ENCODE results near the gene LRRC49. TPM values are rescaled to one million over a fixed set of nuclear protein-coding genes. Genes with fewer than 3 reads are reported as not detected.

The LRRC49 gene
- total RNA-seq, 2 experiments from 2014 or later: not detected

- Mint-ChIP-seq H3K4me3 (no peak overlapping the region), H3K36me3 (ENCODE audit: low read depth) (no peaks in the 10 kb centered on the region), H3K27ac (no peak overlapping the region), H3K4me1 (no peaks in the 10 kb centered on the region), H3K9me3 (no peaks in the 10 kb centered on the region), H3K27me3 (peaks cover 25% of the 10 kb centered on the region)
- DNase-seq: no peak
- CTCF ChIA-PET: no interaction called here
- POLR2A ChIA-PET: no interaction called here
Measured at GRCh38 chr15:71088683-71089082, 196.1 kb downstream of the LRRC49 start.

- CTCF ChIA-PET: no interaction called here
- H3K4me3 Mint-ChIP-seq: no peak overlapping the region
- DNase-seq: no peak
- no peak overlapping the region for H3K27ac Mint-ChIP-seq
- H3K4me1 Mint-ChIP-seq: no peaks in the 10 kb centered on the region
- no peaks in the 10 kb centered on the region for H3K9me3 Mint-ChIP-seq
- POLR2A ChIA-PET: no interaction called here
- peaks cover 25% of the 10 kb centered on the region for H3K27me3 Mint-ChIP-seq
- H3K36me3 Mint-ChIP-seq (ENCODE audit: low read depth): no peaks in the 10 kb centered on the region
Measured at GRCh38 chr15:71089801-71090200, 197.2 kb downstream of the LRRC49 start.

- Mint-ChIP-seq H3K9me3 (no peaks in the 10 kb centered on the region), H3K36me3 (ENCODE audit: low read depth) (no peaks in the 10 kb centered on the region), H3K4me3 (no peak overlapping the region), H3K4me1 (no peaks in the 10 kb centered on the region), H3K27me3 (peaks cover 22% of the 10 kb centered on the region), H3K27ac (no peak overlapping the region)
- CTCF ChIA-PET: no interaction called here
- POLR2A ChIA-PET: no interaction called here
- no peak for DNase-seq
Measured at GRCh38 chr15:71091601-71092000, 199.0 kb downstream of the LRRC49 start.

GRCh38 chr15:71092056-71092600, 199.5 kb downstream of the LRRC49 start:
- H3K27me3 Mint-ChIP-seq: peaks cover 16% of the 10 kb centered on the region
- H3K36me3 Mint-ChIP-seq (ENCODE audit: low read depth): no peaks in the 10 kb centered on the region
- H3K27ac Mint-ChIP-seq: no peak overlapping the region
- DNase-seq: no peak
- CTCF ChIA-PET: no interaction called here
- POLR2A ChIA-PET: no interaction called here
- no peaks in the 10 kb centered on the region for H3K4me1 Mint-ChIP-seq
- H3K4me3 Mint-ChIP-seq: no peak overlapping the region
- no peaks in the 10 kb centered on the region for H3K9me3 Mint-ChIP-seq

- H3K4me1 Mint-ChIP-seq: no peaks in the 10 kb centered on the region
- ChIA-PET POLR2A (no interaction called here), CTCF (no interaction called here)
- no peaks in the 10 kb centered on the region for H3K36me3 Mint-ChIP-seq (ENCODE audit: low read depth)
- peaks cover 6% of the 10 kb centered on the region for H3K27me3 Mint-ChIP-seq
- DNase-seq: no peak
- H3K9me3 Mint-ChIP-seq: no peaks in the 10 kb centered on the region
- H3K27ac Mint-ChIP-seq: no peak overlapping the region
- H3K4me3 Mint-ChIP-seq: no peak overlapping the region
Measured at GRCh38 chr15:71093054-71094024, 200.7 kb downstream of the LRRC49 start.

GRCh38 chr15:71094137-71094536, 201.5 kb downstream of the LRRC49 start:
- H3K27ac Mint-ChIP-seq: no peak overlapping the region
- H3K9me3 Mint-ChIP-seq: no peaks in the 10 kb centered on the region
- no peak for DNase-seq
- H3K4me3 Mint-ChIP-seq: no peak overlapping the region
- no peaks in the 10 kb centered on the region for H3K4me1 Mint-ChIP-seq
- no peaks in the 10 kb centered on the region for H3K36me3 Mint-ChIP-seq (ENCODE audit: low read depth)
- CTCF ChIA-PET: no interaction called here
- no peaks in the 10 kb centered on the region for H3K27me3 Mint-ChIP-seq
- POLR2A ChIA-PET: no interaction called here

- Mint-ChIP-seq H3K4me1 (no peaks in the 10 kb centered on the region), H3K27ac (no peak overlapping the region), H3K4me3 (no peak overlapping the region), H3K27me3 (peaks cover 2% of the 10 kb centered on the region), H3K9me3 (no peaks in the 10 kb centered on the region), H3K36me3 (ENCODE audit: low read depth) (no peaks in the 10 kb centered on the region)
- POLR2A ChIA-PET: no interaction called here
- CTCF ChIA-PET: interaction anchor here (0.9 kb wide), 1 partner anchor 34 kb away, joined by 3 read pairs; no protein-coding TSS in a partner anchor
- DNase-seq: no peak
Measured at GRCh38 chr15:71096676-71097075, 204.1 kb downstream of the LRRC49 start.

- Mint-ChIP-seq H3K4me3 (no peak overlapping the region), H3K9me3 (no peaks in the 10 kb centered on the region), H3K36me3 (ENCODE audit: low read depth) (no peaks in the 10 kb centered on the region)
Measured at GRCh38 chr15:71097890-71098289, 205.3 kb downstream of the LRRC49 start.

GRCh38 chr15:71098920-71099319, 206.3 kb downstream of the LRRC49 start:
- Mint-ChIP-seq H3K9me3 (no peaks in the 10 kb centered on the region), H3K4me1 (no peaks in the 10 kb centered on the region), H3K36me3 (ENCODE audit: low read depth) (no peaks in the 10 kb centered on the region), H3K27me3 (peaks cover 2% of the 10 kb centered on the region), H3K27ac (no peak overlapping the region), H3K4me3 (no peak overlapping the region)
- ChIA-PET CTCF (no interaction called here), POLR2A (no interaction called here)
- DNase-seq: no peak

More at GRCh38 chr15:71097890-71098289, 205.3 kb downstream of the LRRC49 start:
- ChIA-PET CTCF (no interaction called here), POLR2A (no interaction called here)
- Mint-ChIP-seq H3K27ac (no peak overlapping the region), H3K4me1 (no peaks in the 10 kb centered on the region), H3K27me3 (peaks cover 2% of the 10 kb centered on the region)
- DNase-seq: no peak

Other genes starting within 250 kb of the LRRC49 start
- 1 to 10 TPM; 3.9 to 4.1 TPM for gene UACA, start 129.3 kb upstream of the LRRC49 start, total RNA-seq
- not detected for gene LARP6, start 38.7 kb upstream of the LRRC49 start, total RNA-seq
- not detected for gene THAP10, start 393 bp upstream of the LRRC49 start, total RNA-seq
- not detected for gene THSD4, start 222.6 kb downstream of the LRRC49 start, total RNA-seq

Data from activated CD4-positive, alpha-beta T cell treated with anti-CD3 and anti-CD28 coated beads, Interleukin-2, amount 10 ng/mL, durations not matched to agents 7 days and 5 days (primary cell).